ENCODE measurements around the gene CENPQ.

CENPQ gene

DNA sequence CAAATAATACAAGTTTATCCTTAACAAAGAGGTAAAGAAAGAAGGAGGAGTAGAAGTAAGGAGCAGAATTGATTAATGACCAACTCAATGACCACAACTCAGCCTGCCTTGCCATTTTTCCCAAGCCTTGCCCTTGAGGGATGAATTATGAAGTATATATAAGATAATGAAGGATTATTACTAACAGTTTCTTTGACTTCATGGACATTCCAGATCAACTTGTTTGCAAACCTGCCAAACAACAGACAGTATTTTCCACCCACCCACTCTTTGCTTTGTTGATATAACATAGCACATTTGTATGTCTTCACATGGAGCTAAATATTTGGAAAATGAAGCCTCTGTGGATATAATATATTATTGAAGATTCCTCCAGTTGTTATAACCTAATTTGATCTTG is 77.4 kb downstream of the CENPQ start:
- H3K27ac ChIP-seq (ENCODE audit: low read depth, low read length, severe bottlenecking): no peak overlapping the region
- H3K4me3 ChIP-seq (ENCODE audit: extremely low read depth, insufficient read depth, low read length, poor library complexity, severe bottlenecking): no peak overlapping the region
- H3K36me3 ChIP-seq (ENCODE audit: control insufficient read depth, insufficient read depth, low read length): no peaks in the 10 kb centered on the region
- H3K4me1 ChIP-seq (ENCODE audit: control insufficient read depth, insufficient read depth, low read length, poor library complexity, severe bottlenecking): no peaks in the 10 kb centered on the region
- H3K9me3 ChIP-seq (ENCODE audit: control insufficient read depth, low read length): no peaks in the 10 kb centered on the region

DNA sequence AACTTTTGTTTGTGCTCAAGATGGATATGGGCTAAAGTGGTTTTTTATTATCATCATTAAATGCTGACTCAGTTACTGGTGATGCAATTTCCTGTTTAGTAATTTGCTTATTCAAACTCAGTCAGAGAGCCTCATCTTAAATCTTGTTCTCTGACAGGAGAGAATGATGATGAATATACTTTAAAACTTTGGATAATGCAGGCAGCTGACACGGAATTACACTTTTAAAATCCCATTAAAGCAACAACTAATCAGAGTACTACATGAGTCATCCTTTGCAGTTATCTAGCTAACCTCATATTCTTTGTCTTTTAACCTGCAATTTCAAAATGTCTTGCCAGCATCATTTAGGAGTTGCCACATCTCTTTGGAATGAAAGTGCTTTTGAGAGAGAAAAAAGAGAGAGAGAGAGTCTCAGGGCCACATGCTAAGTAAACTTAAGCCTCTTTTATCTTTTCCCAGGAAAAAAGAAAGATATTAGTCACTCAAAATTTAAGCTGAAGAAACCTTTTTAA is 78.1 kb downstream of the CENPQ start:
- no peaks in the 10 kb centered on the region for H3K36me3 ChIP-seq (ENCODE audit: control insufficient read depth, insufficient read depth, low read length)
- H3K9me3 ChIP-seq (ENCODE audit: control insufficient read depth, low read length): no peaks in the 10 kb centered on the region
- H3K4me1 ChIP-seq (ENCODE audit: control insufficient read depth, insufficient read depth, low read length, poor library complexity, severe bottlenecking): no peaks in the 10 kb centered on the region
- H3K27ac ChIP-seq (ENCODE audit: low read depth, low read length, severe bottlenecking): peak overlapping the region; percentile 39
- H3K4me3 ChIP-seq (ENCODE audit: extremely low read depth, insufficient read depth, low read length, poor library complexity, severe bottlenecking): no peak overlapping the region
- WGBS, 2 experiments (ENCODE audit: insufficient coverage in 2 of 2): 40 to 60% methylated on average over 1 of the region's 1 CpG

DNA sequence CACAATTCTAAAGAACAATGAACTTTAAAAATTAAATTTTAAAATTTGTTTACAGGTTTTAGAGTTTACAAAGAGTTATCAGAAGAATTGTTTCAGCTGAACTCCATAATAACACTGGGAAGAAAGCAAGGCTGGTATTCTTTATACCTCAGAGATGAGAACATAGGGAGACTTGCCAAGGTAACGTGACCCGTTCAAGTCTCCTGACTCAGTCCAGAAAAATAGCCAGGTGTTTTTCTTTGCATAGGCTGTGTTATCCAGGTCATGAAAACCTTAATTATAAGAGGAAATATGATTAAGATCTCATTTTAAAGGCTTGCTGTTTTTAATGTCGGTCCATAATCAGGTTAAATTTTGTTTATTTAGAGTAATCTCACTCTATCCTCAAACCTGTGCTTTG is 78.8 kb downstream of the CENPQ start:
- Histone ChIP-seq H3K9me3 (ENCODE audit: control insufficient read depth, low read length) (no peaks in the 10 kb centered on the region), H3K4me3 (ENCODE audit: extremely low read depth, insufficient read depth, low read length, poor library complexity, severe bottlenecking) (no peak overlapping the region), H3K27ac (ENCODE audit: low read depth, low read length, severe bottlenecking) (peak overlapping the region; percentile 39), H3K4me1 (ENCODE audit: control insufficient read depth, insufficient read depth, low read length, poor library complexity, severe bottlenecking) (no peaks in the 10 kb centered on the region), H3K36me3 (ENCODE audit: control insufficient read depth, insufficient read depth, low read length) (no peaks in the 10 kb centered on the region)
- WGBS, 2 experiments (ENCODE audit: insufficient coverage in 2 of 2): 92 to 100% methylated on average over 2 of the region's 3 CpGs

Data from mesodermal cell (in vitro differentiated cells).